Neural cell (in vitro differentiated cells): ENCODE measurements around the gene COL4A2. TPM values are rescaled to one million over a fixed set of nuclear protein-coding genes. Genes with fewer than 3 reads are reported as not detected.

ENCODE experiments used
- H2AFZ ChIP-seq: fragments of 200-600, 300-800 bp; sonication (generic), shearing (Covaris generic); 2 replicates; pipeline ENCODE4 v1.6.0; 2014; ENCODE audit warnings: low read depth, mild to moderate bottlenecking, antibody characterized with exemption, low read length, moderate library complexity
- H3F3A ChIP-seq: fragments of 200-600 bp; shearing (Covaris generic); 2 replicates; pipeline ENCODE4 v1.6.1; 2016; ENCODE audit warnings: mild to moderate bottlenecking, moderate library complexity, mixed read lengths, antibody characterized with exemption, low read length; ENCODE audit not compliant: insufficient read depth, poor library complexity, severe bottlenecking
- H3K27ac ChIP-seq: fragments of 200-600, 300-800 bp; sonication (generic), shearing (Covaris generic); 2 replicates; pipeline ENCODE4 v1.5.1; 2014; ENCODE audit warnings: mild to moderate bottlenecking, low read length, moderate library complexity
- H3K27me3 ChIP-seq: fragments of 300-800, 200-600 bp; sonication (generic), shearing (Covaris generic); 2 replicates; pipeline ENCODE4 v1.6.0; 2014; ENCODE audit warnings: mild to moderate bottlenecking, low read depth, low read length, moderate library complexity; ENCODE audit not compliant: insufficient read depth
- H3K36me3 ChIP-seq: fragments of 300-800, 200-600 bp; sonication (generic), shearing (Covaris generic); 2 replicates; pipeline ENCODE4 v1.5.1; 2014; ENCODE audit warnings: mild to moderate bottlenecking, antibody characterized with exemption, low read length, moderate library complexity; ENCODE audit not compliant: insufficient read depth
- H3K4me2 ChIP-seq: fragments of 300-800, 200-600 bp; sonication (generic), shearing (Covaris generic); 2 replicates; pipeline ENCODE4 v1.6.0; 2014; ENCODE audit warnings: mild to moderate bottlenecking, low read length
- H3K4me3 ChIP-seq: fragments of 300-800, 200-600 bp; sonication (generic), shearing (Covaris generic); 2 replicates; pipeline ENCODE4 v1.5.1; 2014; ENCODE audit warnings: mild to moderate bottlenecking, low read length, moderate library complexity
- H3K79me2 ChIP-seq: fragments of 200-600 bp; shearing (Covaris generic); replicated peaks from 2 replicates; pipeline ENCODE4 v1.6.0; 2014; ENCODE audit warnings: mild to moderate bottlenecking, low read length, moderate library complexity; ENCODE audit not compliant: insufficient read depth
- H3K9ac ChIP-seq: fragments of 300-800, 200-600 bp; sonication (generic), shearing (Covaris generic); 2 replicates; pipeline ENCODE4 v1.6.1; 2016; ENCODE audit warnings: mild to moderate bottlenecking, low read length, mixed read lengths
- H3K9me2 ChIP-seq: fragments of 200-600 bp; shearing (Covaris generic); 2 replicates; pipeline ENCODE4 v1.6.1; 2016; ENCODE audit warnings: mild to moderate bottlenecking, low read length, mixed read lengths; ENCODE audit not compliant: insufficient read depth
- H3K9me3 ChIP-seq: fragments of 200-600, 300-800 bp; sonication (generic), shearing (Covaris generic); 2 replicates; pipeline ENCODE4 v1.6.1; 2016; ENCODE audit warnings: mild to moderate bottlenecking, mixed run types, low read length, moderate library complexity, mixed read lengths
- H4K20me1 ChIP-seq: fragments of 200-600 bp; shearing (Covaris generic); 2 replicates; pipeline ENCODE4 v1.6.1; 2016; ENCODE audit warnings: mild to moderate bottlenecking, mixed run types; ENCODE audit not compliant: insufficient read depth
- CTCF ChIP-seq: fragments of 450-650 bp; IDR thresholded peaks from 2 replicates; pipeline ENCODE4 v1.5.1; 2014; ENCODE audit warnings: antibody characterized with exemption, mild to moderate bottlenecking, moderate library complexity; ENCODE audit not compliant: poor library complexity, severe bottlenecking
- EP300 ChIP-seq: fragments of 450-650 bp; conservative IDR thresholded peaks from 2 replicates; pipeline ENCODE4 v1.6.1; 2014; ENCODE audit warnings: antibody characterized with exemption, mild to moderate bottlenecking, moderate library complexity; ENCODE audit not compliant: poor library complexity, severe bottlenecking
- EZH2 ChIP-seq: fragments of 200-600, 300-800 bp; shearing (Covaris generic), sonication (generic); IDR thresholded peaks from 2 replicates; pipeline ENCODE4 v1.6.1; 2014; ENCODE audit warnings: antibody characterized with exemption, low read length, borderline replicate concordance, mild to moderate bottlenecking; ENCODE audit not compliant: insufficient read depth, poor library complexity, severe bottlenecking
- MXI1 ChIP-seq: fragments of 450-650 bp; conservative IDR thresholded peaks from 2 replicates; pipeline ENCODE4 v1.6.1; 2014; ENCODE audit warnings: antibody characterized with exemption, mild to moderate bottlenecking; ENCODE audit not compliant: poor library complexity, severe bottlenecking
- POLR2AphosphoS5 ChIP-seq: IDR thresholded peaks from 2 replicates; pipeline ENCODE4 v1.6.1; 2012
- RAD21 ChIP-seq: fragments of 450-650 bp; conservative IDR thresholded peaks from 2 replicates; pipeline ENCODE4 v1.6.1; 2014; ENCODE audit warnings: antibody characterized with exemption, mild to moderate bottlenecking, moderate library complexity
- REST ChIP-seq: IDR thresholded peaks from 2 replicates; pipeline ENCODE4 v1.6.1; 2012; ENCODE audit warnings: borderline replicate concordance
- SMC3 ChIP-seq: fragments of 450-650 bp; conservative IDR thresholded peaks from 2 replicates; pipeline ENCODE4 v1.6.1; 2014; ENCODE audit warnings: antibody characterized with exemption, mild to moderate bottlenecking, moderate library complexity; ENCODE audit not compliant: poor library complexity
- TAF1 ChIP-seq: IDR thresholded peaks from 2 replicates; pipeline ENCODE4 v1.6.1; 2012; ENCODE audit warnings: low read depth
- polyA plus RNA-seq: library from polyadenylated mRNA; depleted of rRNA; stranded (reverse); fragments of >200 nt; gene quantifications from 2 replicates; pipeline ENCODE4 v1.2.3, GENCODE V29; 2014

Gene COL4A2
- polyA plus RNA-seq, 1 donor from 2014 or later: 30.8 TPM

- no peaks in the 10 kb centered on the region for H4K20me1 ChIP-seq
- H3K27me3 ChIP-seq: no peaks in the 10 kb centered on the region
- no peaks in the 10 kb centered on the region for H3K9me3 ChIP-seq
- H3K27ac ChIP-seq: no peak overlapping the region
- no peak overlapping the region for H3K4me3 ChIP-seq
- no peak overlapping the region for H3K9ac ChIP-seq
- no peaks in the 10 kb centered on the region for H3F3A ChIP-seq
- no peaks in the 10 kb centered on the region for H3K9me2 ChIP-seq
- H3K4me2 ChIP-seq: no peak overlapping the region
- no peak overlapping the region for H2AFZ ChIP-seq
- H3K79me2 ChIP-seq: no peaks in the 10 kb centered on the region
- TF ChIP-seq TAF1: no peak
- no peak for TF ChIP-seq SMC3
- TF ChIP-seq CTCF: no peak
- TF ChIP-seq EZH2: no peak
- TF ChIP-seq MXI1: no peak
- TF ChIP-seq EP300: no peak
- no peak for TF ChIP-seq POLR2AphosphoS5
- TF ChIP-seq REST: no peak
- TF ChIP-seq RAD21: no peak
- H3K36me3 ChIP-seq: no peaks in the 10 kb centered on the region
Measured at GRCh38 chr13:110518226-110518525, 211.1 kb downstream of the COL4A2 start.

GRCh38 chr13:110518571-110518970, 211.5 kb downstream of the COL4A2 start:
- Histone ChIP-seq H3K9me3 (no peaks in the 10 kb centered on the region), H3K4me3 (no peak overlapping the region), H2AFZ (no peak overlapping the region), H3K36me3 (no peaks in the 10 kb centered on the region), H4K20me1 (no peaks in the 10 kb centered on the region), H3F3A (no peaks in the 10 kb centered on the region), H3K27ac (no peak overlapping the region), H3K4me2 (no peak overlapping the region), H3K79me2 (no peaks in the 10 kb centered on the region), H3K27me3 (no peaks in the 10 kb centered on the region), H3K9me2 (no peaks in the 10 kb centered on the region), H3K9ac (no peak overlapping the region)
- TF ChIP-seq REST (no peak), POLR2AphosphoS5 (no peak), MXI1 (no peak), EP300 (no peak), SMC3 (no peak), CTCF (no peak), TAF1 (no peak), EZH2 (no peak), RAD21 (no peak)
